GM06990 (cell line): ENCODE results near the gene MYH6.
"Not testable (repeated sequence)": the region's sequence is repeated elsewhere in the genome, so short reads cannot be mapped to it uniquely, and the experiment has no call there.

ENCODE experiments used
- DNase-seq: peaks from one replicate; pipeline ENCODE4 v3.0.0-alpha.2; 2011; ENCODE audit not compliant: insufficient read length; ENCODE audit errors: extremely low read depth
- H3K27me3 ChIP-seq: replicated peaks from 2 replicates; pipeline ENCODE4 v1.6.0; 2011; ENCODE audit warnings: low read length; ENCODE audit not compliant: control insufficient read depth, insufficient read depth
- H3K36me3 ChIP-seq: 2 replicates; pipeline ENCODE4 v1.5.1; 2011; ENCODE audit warnings: low read length; ENCODE audit not compliant: control insufficient read depth, insufficient read depth
- H3K4me3 ChIP-seq: replicated peaks from 2 replicates; pipeline ENCODE4 v1.5.1; 2011; ENCODE audit warnings: low read depth, mild to moderate bottlenecking, control low read depth, low read length
- CTCF ChIP-seq: IDR thresholded peaks from 2 replicates; pipeline ENCODE4 v1.5.1; 2011; ENCODE audit warnings: low read length, control low read depth, mild to moderate bottlenecking, inconsistent platforms; ENCODE audit not compliant: insufficient read depth, poor library complexity, severe bottlenecking

Gene MYH6

GRCh38 chr14:23407516-23408306 lies at the start of gene MYH6:
TSS of gene MYH6 (minus strand) at chr14:23408273. CDS start at chr14:23407223, 1,050 bp downstream.
- no peak for DNase-seq
- Histone ChIP-seq H3K27me3 (peaks cover 2% of the 10 kb centered on the region), H3K4me3 (no peak within 1 kb of the TSS), H3K36me3 (no peaks in the 10 kb centered on the region)
- no peak for TF ChIP-seq CTCF

- H3K27me3 ChIP-seq, DNase-seq, H3K36me3 ChIP-seq, H3K4me3 ChIP-seq: not testable (repeated sequence)
- peak; percentile 38 for TF ChIP-seq CTCF
These were observed 49.0 kb upstream of the MYH6 start for GRCh38 chr14:23456883-23457586.

- Histone ChIP-seq H3K27me3 (no peaks in the 10 kb centered on the region), H3K4me3 (no peak overlapping the region), H3K36me3 (no peaks in the 10 kb centered on the region)
- no peak for TF ChIP-seq CTCF
- no peak for DNase-seq
These were observed 46.4 kb upstream of the MYH6 start for GRCh38 chr14:23454445-23454856.

- DNase-seq, result no peak
- no peak for TF ChIP-seq CTCF
These were observed 44.2 kb upstream of the MYH6 start for GRCh38 chr14:23452237-23452636.

GRCh38 chr14:23450379-23450778 lies 42.3 kb upstream of the MYH6 start:
- Histone ChIP-seq H3K36me3 (no peaks in the 10 kb centered on the region), H3K4me3 (no peak overlapping the region), H3K27me3 (no peaks in the 10 kb centered on the region)
- no peak for DNase-seq
- no peak for TF ChIP-seq CTCF

More at GRCh38 chr14:23452237-23452636, 44.2 kb upstream of the MYH6 start:
- Histone ChIP-seq H3K4me3 (no peak overlapping the region), H3K36me3 (no peaks in the 10 kb centered on the region), H3K27me3 (no peaks in the 10 kb centered on the region)
